ENCODE results near the gene SLC12A9. TPM values are rescaled to one million over a fixed set of nuclear protein-coding genes. Genes with fewer than 3 reads are reported as not detected.
"Not testable (repeated sequence)": the region's sequence is repeated elsewhere in the genome, so short reads cannot be mapped to it uniquely, and the experiment has no call there.

SLC12A9 gene
- total RNA-seq, 1 experiment from 2014 or later = 11.8 TPM

- DNase-seq (ENCODE audit: extremely low read depth, low read depth) = no peak
These were observed 27.9 kb upstream of the SLC12A9 start for GRCh38 chr7:100824499-100825214.

DNA sequence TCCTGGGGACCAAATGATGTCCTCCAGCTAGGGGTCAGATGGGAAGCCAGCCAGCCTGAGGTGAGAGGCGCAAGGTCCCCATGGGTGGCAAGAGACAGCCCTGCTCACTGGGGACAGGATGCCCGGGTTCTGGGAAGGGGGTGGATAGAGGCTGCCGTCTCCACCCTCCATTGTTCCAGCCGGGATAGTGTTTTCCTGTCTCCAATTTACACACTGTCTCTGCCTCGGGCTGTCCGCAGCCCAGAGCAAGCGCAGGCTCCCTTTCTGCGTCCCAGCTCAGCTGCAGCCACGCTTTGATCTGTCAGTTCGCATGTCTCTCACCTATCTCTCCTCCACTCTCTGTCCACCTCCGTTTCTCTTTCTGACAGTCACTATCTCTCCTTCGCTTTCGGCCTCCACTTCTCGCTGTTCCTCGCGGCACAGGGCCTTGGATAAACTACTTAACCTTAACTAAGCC is 27.3 kb upstream of the SLC12A9 start:
- no peak for DNase-seq (ENCODE audit: extremely low read depth, low read depth)

DNA sequence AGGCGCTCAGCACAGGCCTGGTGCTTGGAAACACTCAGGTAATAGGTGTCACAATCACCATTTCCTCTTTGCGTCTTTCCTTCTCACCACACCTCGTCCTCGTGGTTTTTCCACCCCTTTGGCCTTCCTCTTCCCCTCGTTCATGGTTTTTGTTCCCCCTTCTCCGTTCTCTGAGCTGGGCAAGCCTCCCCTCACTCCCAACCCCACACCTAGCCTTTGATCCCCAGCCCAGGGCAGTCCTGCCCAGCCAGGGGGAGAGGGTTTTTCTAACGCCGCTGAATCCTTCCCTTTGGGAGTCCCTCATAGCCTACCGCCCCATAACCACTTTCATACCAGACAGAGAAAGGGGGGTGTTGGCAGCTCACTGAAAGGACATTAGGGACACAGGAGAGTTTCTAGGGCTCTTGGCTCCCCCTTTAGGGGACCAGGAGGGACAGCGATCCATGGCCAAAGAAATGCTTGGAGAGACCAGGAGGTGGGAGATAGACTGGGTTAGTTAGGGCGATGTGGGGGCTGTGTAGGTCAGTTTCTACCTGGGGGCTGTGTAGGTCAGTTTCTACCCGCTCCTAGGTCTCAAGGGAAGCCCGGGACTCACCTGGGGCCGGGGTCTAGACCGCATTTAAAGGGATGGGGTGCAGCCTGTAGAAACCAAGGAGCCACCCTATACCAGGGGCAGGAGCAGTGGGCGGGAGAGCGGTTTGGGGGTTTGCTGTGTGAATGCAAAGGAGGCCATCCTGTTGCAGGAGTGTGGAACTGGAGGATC is 26.6 kb upstream of the SLC12A9 start:
- peak; percentile 65 for DNase-seq (ENCODE audit: extremely low read depth, low read depth)

- DNase-seq (ENCODE audit: extremely low read depth, low read depth) = no peak
These were observed 25.8 kb upstream of the SLC12A9 start for GRCh38 chr7:100826514-100827329.

- DNase-seq (ENCODE audit: extremely low read depth, low read depth) = peak; percentile 73
These were observed 24.9 kb upstream of the SLC12A9 start, which contains the start of gene EPHB4 for GRCh38 chr7:100827330-100828226. Gene EPHB4 (minus strand): TSS chr7:100827523. CDS start chr7:100827030, 493 bp downstream.

- DNase-seq (ENCODE audit: extremely low read depth, low read depth) = no peak
These were observed 23.3 kb upstream of the SLC12A9 start for GRCh38 chr7:100829150-100829716.

DNA sequence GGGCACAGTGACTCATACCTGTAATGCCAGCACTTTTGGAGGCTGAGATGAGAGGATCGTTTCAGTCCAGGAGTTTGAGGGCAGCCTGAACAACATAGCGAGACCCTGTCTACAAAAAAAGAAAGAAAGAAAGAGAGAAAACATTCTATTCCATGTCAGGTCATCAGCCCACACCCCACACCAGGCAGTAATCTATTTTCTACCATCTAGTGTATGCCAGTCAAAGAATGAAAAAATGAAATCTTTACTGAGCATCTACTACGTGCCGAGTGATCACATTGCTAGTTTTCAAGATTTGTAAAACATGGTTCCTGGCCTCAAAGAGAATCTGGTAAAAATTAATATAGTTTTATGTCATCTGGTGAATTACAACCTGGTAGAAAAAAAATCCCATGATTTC is 22.1 kb upstream of the SLC12A9 start:
- DNase-seq (ENCODE audit: extremely low read depth, low read depth) = no peak

DNA sequence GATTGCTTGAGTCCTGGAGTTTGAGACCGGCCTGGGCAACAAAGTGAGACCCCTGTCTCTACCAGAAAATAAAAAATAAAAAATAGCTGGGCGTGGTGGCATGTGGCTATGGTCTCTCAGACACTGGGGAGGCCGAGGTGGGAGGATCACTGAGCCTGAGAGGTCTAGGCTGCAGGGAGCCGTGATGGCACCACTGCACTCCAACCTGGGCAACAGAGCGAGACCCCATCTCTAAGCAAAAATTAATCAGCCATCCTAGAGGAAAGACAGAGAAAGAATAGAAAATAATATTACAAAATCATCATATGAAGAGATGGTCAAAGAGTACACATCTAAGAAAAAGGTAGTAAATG is 20.3 kb upstream of the SLC12A9 start:
- DNase-seq (ENCODE audit: extremely low read depth, low read depth) = no peak

- no peak for DNase-seq (ENCODE audit: extremely low read depth, low read depth)
These were observed 16.4 kb upstream of the SLC12A9 start for GRCh38 chr7:100835903-100836811.

DNA sequence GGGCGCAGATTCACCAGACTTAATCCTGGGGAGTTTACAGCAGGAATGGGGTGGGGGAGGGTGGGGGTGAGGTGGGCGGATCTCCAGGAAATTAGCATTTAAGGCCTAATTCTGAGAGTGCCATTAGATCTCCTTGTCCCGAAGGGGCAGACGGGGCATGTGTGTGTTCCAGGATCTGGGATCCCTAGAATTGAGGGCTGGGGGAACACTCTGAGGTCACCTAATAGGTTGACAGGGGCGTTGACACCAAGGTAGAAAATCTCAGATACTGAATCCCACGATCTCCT is 15.8 kb upstream of the SLC12A9 start:
- no peak for DNase-seq (ENCODE audit: extremely low read depth, low read depth)

DNA sequence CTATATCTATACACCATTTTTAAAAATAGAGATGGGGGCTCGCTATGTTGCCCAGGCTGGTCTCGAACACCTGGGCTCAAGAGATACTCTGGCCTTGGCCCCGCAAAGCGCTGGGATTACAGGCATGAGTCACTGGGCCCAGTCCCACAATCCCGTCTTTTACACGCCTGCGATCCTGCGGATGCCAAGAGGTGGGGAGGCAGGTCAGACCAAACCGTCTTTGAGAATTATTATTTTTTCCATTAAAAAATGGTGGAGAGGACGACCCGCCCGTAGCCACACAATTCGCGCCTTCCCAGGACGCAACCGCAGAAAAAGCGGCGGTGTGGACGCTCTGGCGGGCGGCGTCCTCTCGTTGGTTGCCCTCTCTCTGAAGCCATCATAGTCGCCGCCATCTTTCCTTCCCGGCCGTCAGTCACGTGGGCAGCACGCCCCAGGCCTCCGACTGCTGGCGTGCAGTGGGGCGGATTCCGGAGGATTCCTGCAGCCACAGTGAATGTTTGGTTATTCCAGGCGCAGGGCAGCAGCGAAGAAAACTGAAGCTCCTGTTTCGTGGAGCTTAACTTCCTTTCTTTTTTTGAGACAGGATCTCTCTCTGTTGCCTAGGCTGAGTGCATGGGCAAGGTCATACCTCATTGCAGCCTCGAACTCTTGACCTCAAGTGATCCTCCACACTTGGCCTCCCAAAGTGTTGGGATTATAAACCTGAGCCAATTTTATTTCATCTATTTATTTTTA is 15.2 kb upstream of the SLC12A9 start:
- peak; percentile 79 for DNase-seq (ENCODE audit: extremely low read depth, low read depth)

- DNase-seq (ENCODE audit: extremely low read depth, low read depth) = no peak
These were observed 13.2 kb upstream of the SLC12A9 start for GRCh38 chr7:100839361-100839760.

- DNase-seq (ENCODE audit: extremely low read depth, low read depth) = no peak
These were observed 11.9 kb upstream of the SLC12A9 start for GRCh38 chr7:100840470-100841100.

DNA sequence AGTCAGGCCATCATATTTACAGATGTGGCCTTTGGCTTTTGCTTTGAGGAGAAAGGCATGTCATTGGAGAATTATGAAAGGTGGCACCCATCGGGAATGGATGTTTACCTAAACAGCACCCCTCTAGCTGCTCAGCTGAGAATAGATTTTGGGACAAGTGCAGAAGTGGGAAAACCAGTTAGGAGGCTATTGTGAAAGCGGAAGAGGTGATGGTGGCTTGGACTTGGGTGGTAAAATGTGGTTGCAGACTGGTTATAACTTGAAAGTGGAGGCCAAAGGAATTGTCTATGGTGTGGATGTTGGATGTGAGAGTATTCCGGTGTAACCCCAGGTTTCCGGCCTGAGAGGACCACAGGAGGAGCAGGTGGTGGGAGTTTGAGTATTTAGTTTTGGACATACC is 5.2 kb upstream of the SLC12A9 start:
- no peak for DNase-seq (ENCODE audit: extremely low read depth, low read depth)

DNA sequence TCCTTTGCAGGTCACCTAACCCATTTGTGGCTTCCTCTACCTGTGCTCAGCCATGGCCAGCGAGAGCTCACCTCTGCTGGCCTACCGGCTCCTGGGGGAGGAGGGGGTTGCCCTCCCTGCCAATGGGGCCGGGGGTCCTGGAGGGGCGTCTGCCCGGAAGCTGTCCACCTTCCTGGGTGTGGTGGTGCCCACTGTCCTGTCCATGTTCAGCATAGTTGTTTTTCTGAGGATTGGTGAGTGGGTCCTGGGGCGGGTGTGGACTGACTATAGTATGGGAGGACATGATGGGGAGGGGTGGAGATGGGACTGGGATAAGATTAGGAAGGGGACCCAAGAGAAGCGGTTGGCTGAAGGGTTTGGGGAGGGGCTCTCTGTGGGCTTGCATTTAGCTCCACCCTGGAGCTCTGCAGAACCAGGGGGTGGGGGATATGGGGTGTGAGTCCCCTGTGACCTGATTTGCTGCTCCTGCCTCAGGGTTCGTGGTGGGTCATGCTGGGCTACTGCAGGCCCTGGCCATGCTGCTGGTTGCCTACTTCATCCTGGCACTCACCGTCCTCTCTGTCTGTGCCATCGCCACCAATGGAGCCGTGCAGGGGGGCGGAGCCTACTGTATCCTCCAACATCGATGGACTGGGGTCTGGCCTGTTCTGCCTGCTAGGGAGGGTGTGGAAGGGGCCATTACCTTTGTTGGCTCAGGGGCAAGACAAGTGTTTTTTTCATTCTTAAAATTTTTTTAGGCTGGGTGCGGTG is 1.8 kb downstream of the SLC12A9 start:
- DNase-seq (ENCODE audit: extremely low read depth, low read depth) = no peak

DNA sequence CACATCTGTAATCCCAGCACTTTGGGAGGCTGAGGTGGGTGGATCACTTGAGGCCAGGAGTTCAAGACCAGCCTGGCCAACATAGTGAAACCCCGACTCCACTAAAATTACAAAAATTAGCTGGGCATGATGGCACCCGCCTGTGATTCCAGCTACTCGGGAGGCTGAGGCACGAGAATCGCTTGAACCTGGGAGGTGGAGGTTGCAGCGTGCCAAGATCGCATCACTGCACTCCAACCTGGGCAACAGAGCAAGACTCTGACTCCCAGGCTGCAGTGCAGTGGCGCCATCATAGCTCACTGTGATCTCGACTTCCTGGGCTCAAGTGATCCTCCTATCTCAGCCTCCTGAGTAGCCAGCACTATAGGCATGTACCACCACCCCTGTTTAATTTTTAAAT is 2.4 kb downstream of the SLC12A9 start:
- not testable (repeated sequence) for DNase-seq (ENCODE audit: extremely low read depth, low read depth)

DNA sequence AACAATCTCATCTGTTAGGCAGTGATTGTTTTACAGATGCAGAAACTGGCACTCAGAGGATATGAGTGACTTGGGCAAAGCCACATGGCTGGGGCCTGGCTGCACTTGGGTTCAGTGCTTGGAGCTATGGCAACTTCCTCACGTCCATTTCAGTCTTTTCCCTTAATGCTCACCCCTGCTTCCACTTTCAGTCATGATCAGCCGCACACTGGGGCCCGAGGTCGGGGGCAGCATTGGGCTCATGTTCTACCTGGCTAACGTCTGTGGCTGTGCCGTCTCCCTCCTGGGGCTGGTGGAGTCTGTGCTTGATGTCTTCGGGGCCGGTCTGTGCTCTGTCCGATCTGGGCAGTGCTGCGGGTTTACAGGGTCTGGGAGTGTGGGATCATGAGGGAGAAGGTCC is 3.0 kb downstream of the SLC12A9 start:
- no peak for DNase-seq (ENCODE audit: extremely low read depth, low read depth)
